Ureter (tissue), 1 donor: Measurements from ENCODE around the gene PDCL2. TPM values are rescaled to one million over a fixed set of nuclear protein-coding genes. Genes with fewer than 3 reads are reported as not detected.
"Not testable (repeated sequence)": the region's sequence is repeated elsewhere in the genome, so short reads cannot be mapped to it uniquely, and the experiment has no call there.

ENCODE experiments used
- DNase-seq: peaks from one replicate; pipeline ENCODE4 v3.0.0-alpha.2; 2020; ENCODE audit warnings: low spot score
- total RNA-seq: library from RNA; stranded (reverse); gene quantifications from one replicate; pipeline ENCODE4 v1.2.4, GENCODE V29; 2023
- donor health status: DM: yes; HTN: yes; CAD: no.

Gene PDCL2
- total RNA-seq, 1 donor from 2014 or later = not detected

GRCh38 chr4:55588160-55588559, 3.9 kb downstream of the PDCL2 start:
- DNase-seq = no peak

GRCh38 chr4:55582773-55583172, 9.3 kb downstream of the PDCL2 start:
- not testable (repeated sequence) for DNase-seq

- DNase-seq = no peak
Observed at GRCh38 chr4:55578341-55579010, 13.6 kb downstream of the PDCL2 start.

DNA sequence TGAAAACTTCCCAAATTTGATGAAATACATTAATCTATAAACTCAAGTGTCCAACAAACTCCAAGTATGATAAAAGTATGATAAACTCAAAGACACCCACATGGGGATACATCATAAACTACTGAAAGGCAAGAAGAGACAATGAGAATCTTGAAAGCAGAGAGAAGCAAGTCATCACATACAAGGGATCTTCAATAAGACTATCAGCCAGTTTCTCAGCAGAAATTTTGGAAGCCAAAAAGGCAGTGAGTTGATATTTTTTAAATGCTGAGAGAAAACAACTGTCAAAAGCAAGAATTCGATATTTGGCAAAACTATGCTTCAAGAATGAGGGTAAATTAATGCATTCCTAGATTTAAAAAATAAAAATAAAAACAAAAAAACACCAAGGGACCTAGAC, 16.5 kb downstream of the PDCL2 start:
- no peak for DNase-seq

DNA sequence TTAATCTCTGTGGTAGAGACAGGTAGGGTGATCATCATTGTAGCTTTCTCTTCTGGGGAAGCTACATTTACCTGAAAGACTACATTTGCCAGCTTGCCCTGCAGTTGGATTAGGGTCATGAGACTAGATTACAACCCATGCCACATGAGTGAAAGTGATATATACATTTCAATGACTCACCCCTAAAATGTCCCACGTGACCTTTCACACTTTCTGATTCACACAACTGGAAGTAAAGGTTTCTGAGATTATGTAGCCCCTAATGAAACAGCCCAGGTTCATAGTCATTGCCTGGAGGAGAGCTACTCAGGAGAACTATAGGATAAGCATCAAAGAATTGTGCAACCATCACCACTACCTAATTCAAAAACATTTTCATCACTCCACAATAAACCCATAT, 17.8 kb downstream of the PDCL2 start:
- no peak for DNase-seq

DNA sequence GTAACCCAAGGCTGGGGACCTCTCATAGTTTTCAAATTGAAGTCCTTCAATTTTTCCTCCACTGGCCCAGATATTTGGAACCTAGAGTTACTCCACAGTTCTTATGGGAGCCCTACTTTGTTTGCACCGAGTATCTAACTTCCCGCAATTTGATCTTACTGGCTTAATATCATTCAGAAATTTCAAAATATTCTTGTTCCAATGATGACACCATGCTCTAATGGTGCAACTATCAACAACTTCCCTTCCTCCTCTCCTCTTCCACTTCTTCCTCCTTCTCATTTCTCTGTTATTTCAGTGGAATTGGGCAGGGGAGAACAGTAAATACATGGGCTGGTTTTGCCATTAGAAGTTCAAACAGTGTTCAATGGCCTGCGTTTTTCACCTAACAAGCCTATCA, 20.2 kb downstream of the PDCL2 start:
- DNase-seq = no peak

GRCh38 chr4:55568905-55569504, 23.0 kb downstream of the PDCL2 start:
- no peak for DNase-seq

DNA sequence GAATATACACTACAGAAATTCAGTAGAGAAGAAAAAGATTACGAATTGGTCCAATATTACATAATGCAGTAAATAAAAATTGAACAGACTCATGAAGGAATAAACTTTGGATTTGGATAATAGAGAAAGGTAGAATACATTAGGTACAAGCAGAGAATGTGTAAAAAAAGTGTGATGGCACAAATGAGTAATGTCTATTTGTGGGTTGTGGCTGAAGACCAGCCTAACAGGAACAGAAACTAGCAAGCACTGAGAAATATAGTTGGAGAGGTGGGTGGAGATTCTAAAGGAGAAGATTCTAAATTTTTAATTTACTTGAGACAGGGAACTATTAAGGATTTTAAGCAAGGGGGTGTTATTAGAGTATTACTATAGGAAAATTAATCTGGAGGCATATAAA, 30.2 kb downstream of the PDCL2 start:
- no peak for DNase-seq

DNA sequence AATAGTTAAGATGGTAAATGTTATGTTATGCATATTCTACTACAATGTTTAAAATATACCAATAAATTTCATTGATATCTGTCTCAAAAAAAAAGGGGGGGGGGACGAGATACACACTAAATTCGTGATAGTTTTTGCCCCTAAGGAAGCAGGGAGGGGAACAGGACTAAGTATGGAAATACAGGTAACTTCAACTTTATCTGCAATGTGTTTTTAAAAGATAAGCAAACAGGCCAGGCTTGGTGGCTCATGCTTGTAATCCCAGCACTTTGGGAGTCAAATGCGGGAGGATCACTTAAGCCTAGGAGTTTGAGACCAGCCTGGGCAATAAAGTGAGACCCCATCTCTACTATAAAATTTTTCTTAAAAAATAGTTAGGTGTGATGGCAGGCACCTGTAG, 31.9 kb downstream of the PDCL2 start:
- no peak for DNase-seq

GRCh38 chr4:55554453-55555030, 37.5 kb downstream of the PDCL2 start:
- no peak for DNase-seq

DNA sequence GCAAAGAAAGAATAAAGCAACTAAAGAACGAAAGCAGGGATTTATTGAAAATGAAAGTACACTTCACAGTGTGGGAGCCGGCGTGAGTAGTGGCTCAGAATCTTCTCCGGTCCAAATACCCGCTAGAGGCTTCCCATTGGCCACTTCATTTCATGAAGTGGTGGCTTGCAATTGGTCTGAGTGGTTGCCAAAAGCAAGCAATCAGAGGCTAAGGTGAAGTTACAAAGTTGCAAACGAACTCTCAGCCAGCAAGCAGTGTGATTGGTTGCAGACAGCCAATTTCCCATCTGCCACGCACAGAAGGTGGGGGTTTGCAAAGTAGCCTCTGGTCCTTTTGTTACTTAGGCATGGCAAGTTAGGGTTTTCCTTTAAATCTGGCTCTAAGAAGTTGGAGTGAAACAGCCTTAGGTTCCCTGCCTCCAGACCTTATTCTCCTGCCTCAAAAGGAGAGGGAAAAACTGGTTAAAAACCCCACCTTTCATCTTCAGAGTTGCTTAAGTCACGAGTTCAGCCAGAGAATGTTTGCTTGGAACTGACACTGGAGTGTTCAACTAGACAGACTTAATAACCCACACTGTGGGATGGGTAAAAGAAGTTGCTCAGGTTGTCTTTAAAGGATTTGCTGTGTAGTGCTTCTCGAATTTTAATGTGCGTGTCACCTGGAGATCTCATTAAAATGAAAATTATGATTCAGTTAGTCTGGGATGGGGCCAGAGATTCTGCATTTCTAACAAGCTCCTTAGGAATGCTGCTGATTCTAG, 38.4 kb downstream of the PDCL2 start:
- no peak for DNase-seq

DNA sequence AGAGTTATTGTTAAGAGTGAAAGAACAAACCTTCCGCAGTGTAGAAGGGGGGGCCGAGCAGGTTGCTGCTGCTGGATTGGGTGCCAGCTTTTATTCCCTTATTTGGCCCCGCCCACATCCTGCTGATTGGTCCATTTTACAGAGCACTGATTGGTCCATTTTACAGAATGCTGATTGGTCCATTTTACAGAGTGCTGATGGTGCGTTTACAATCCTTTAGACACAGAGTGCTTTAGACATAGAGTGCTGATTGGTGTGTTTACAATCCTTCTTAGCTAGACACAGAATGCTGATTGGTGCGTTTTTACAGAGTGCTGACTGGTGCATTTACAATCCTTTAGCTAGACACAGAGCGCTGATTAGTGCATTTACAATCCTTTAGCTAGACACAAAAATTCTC, 40.1 kb downstream of the PDCL2 start:
- DNase-seq = not testable (repeated sequence)

DNA sequence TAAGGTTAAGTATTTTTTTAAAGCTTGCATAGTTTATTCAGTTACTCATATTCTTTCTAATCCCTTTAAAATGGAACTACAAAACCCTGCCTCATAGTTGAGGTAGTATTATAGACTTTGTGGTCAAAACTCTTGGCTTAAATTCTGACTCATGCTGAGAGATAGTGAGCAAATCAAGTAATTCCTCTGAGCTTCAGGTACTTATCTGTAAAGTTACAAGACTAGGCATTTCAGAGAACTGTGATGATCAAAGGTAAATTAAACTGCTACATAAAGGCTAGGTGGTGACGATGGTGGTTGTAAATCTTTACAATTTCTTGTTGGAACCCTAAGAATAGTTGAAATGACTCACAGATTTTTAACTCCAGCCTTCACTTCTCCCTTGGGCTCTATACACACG, 42.2 kb downstream of the PDCL2 start:
- no peak for DNase-seq

DNA sequence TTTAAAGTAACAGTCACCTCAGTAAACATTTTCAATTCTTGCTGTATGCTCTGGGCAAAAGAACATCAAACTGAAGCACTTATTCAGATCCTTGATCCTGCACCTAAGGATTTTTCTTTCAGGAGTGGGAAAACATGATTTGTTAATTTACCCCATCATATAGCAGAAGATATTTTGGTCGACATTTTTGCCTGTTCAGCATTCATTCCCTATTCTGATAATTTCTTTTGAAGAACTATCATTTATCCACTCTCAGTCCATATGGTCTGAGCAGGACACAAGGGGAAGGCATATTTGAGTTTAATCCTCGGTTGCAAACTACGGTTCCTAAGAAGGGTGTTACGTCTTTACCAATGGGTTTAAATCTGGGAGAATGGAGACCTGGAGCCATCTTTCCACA, 44.1 kb downstream of the PDCL2 start:
- DNase-seq = no peak

GRCh38 chr4:55547466-55547770, 44.6 kb downstream of the PDCL2 start:
- no peak for DNase-seq

DNA sequence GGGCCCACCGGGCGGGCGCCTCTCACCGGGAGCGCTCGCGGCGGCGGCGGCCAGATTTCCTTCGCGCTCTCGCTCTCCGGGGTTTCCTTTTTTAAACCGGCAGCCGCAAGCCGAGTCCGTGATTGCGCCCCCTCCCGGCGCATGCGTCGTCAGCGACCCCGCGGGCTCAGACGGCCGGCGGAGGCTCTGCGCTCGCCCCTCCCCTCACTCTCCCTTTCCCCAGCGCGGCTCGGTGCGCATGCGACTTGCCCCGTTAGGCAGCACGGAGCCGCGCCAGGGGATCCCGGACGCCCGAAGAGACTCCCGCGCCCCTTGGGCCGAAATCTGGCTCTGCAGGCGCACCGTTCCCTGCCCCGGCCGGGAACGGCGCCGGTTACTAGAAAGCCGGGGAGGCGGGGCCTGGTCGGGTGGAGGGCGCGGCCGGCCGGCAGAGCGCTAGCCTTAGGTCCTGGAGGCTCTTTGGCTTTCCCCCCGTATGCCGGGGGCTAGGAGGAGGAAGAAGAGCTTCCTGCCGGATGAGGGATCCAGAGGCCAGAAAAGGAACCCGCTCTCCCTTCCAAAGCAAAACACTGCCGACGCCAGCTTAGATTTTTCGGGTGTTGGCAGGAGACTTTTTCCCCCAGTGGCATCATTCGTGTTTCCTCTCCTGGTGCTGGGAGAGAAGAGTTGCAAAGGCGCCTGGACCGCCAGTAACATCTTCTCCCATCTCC, 45.1 kb downstream of the PDCL2 start, which contains the start of gene CLOCK:
CLOCK (minus strand) TSS at position 154 of the 710 bp plus-strand sequence. CDS start 64,124 bp downstream, outside the sequence.
- peak; percentile 85 for DNase-seq

DNA sequence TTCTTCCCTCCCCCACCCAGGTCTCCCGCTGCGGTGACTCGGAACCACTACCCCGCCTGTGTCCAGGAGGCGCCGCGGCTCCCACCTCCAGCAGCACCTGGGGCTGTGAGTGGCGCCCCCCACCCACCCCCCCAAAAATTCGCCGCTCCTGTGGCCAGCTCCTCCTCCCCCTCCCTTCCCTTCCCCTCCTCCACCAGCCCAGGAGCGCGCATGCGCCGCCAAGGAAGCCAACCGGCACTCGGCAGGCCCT, 45.6 kb downstream of the PDCL2 start:
- no peak for DNase-seq

- DNase-seq = peak; percentile 85
Observed at GRCh38 chr4:55545641-55546505, 46.2 kb downstream of the PDCL2 start.

DNA sequence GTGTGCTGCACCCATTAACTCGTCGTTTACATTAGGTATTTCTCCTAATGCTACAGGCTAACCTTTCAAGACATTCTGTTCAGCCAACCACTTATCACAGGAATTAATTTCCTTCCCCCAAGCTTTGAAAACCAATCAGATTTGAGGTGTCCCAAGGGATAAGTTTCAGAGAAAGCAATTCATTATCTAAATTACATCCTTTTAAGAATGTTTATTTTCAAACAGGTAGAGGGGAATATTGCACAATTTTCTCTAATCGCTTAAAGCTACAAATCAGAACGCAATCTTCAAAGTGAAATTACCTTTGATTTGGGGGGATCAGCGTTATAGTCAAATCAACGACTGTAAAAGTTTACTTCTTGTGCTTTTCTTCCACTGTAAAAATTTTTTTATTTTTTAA, 46.9 kb downstream of the PDCL2 start:
- DNase-seq = no peak

DNA sequence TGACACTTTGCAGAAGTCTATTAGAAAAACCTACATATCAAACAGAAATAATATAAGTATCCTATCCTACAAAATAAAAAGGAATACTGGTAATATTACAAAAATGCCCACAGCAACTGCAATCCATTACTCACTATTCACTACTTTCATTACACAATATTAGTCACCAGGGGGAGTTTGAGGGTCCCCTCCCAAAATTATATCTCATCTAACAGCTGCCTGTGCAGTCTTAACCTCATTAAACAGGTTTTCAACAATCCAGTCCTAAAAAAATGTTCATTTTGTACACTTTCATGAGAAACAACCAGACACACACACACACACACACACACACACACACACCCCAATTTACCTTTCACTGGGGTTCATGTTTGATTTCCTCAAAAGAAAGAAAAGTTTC, 48.2 kb downstream of the PDCL2 start:
- DNase-seq = no peak

DNA sequence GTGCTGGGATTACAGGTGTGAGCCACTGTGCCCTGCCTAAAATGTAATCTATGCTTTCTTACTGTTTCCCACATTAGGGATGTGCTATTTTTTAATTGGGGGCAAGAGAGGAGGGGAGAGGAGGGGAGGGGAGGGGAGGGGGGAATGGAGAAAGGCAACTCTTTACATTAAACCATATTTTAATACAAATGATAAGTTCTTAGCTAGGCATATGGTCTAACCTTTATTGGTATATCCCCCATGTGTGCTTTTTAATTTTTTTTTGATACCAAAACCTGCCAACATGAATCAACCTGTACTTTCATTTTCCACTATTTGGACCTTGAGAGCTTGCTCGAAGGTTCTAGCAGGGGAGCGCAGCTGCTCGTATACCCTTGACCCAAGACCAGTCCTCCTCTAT, 51.8 kb downstream of the PDCL2 start:
- no peak for DNase-seq

DNA sequence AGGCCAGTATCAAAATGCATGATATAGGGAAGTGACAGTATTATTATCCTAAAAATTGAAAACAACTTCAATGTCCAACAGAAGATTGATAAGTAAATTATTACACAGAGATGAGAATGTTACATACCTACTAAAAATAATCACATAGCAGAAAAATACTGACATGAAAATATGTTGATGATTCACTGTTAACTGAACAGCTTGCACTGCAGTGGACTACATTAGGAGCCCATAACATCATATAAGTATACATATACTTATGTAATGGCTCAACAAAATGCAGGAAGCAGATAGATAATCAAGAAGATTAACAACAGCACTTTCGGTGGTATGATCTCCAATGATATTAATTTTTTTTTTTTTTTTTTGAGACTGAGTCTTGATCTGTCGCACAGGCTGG, 52.4 kb downstream of the PDCL2 start:
- no peak for DNase-seq
